Measurements from ENCODE around the gene SLC38A10. TPM values are rescaled to one million over a fixed set of nuclear protein-coding genes. Genes with fewer than 3 reads are reported as not detected.
"Not testable (repeated sequence)": the region's sequence is repeated elsewhere in the genome, so short reads cannot be mapped to it uniquely, and the experiment has no call there.

The SLC38A10 gene
- polyA plus RNA-seq, 3 donors, result 40.7 to 115 (median 80.2) TPM

GRCh38 chr17:81315885-81316391 is 20.8 kb upstream of the SLC38A10 start:
- no peak overlapping the region for H3K27ac ChIP-seq (ENCODE audit: low read depth, low read length)
- WGBS, 3 donors, result 90 to 92% (median 92%) methylated on average over 20 of the region's 20 CpGs

GRCh38 chr17:81315129-81315884 is 20.2 kb upstream of the SLC38A10 start:
- no peak overlapping the region for H3K27ac ChIP-seq (ENCODE audit: low read depth, low read length)
- WGBS, 3 donors, result 84 to 93% (median 88%) methylated on average over 18 to 19 of the region's 19 CpGs

- H3K27ac ChIP-seq (ENCODE audit: low read depth, low read length), result no peak overlapping the region
- 79 to 89% (median 89%) methylated on average over 19 to 21 of the region's 21 CpGs for WGBS, 3 donors
Observed at GRCh38 chr17:81314398-81315081, 19.4 kb upstream of the SLC38A10 start.

DNA sequence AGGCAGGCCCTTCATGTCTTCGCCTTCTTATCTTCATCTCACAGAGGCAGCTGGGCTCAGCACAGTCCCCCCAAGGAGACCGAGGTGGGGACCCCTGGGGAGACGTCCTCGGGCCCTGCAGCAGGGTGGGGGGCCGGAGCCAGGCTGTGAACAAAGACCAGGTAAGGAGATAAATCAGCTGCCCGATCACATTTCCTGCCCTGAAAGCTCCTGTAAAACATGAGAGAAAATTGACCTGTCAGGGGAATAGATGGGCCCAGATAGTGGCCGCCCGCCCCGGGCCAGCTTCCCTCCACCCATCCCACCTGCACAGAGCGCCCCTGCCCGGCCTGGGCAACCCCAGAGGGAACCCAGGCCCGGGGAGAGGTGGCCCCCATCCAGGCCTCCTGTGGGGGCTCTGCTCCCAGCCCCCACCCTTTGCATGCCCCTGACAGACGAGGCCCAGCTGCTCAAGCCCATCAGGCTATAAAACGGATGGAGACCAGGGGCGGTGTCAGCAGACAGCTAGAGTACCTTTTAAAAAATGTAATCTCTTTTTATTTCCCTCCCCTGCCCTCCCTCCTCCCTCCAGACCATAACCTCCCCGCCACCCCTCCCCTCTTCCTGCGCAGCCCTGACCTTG is 18.8 kb upstream of the SLC38A10 start:
- no peak overlapping the region for H3K27ac ChIP-seq (ENCODE audit: low read depth, low read length)
- WGBS, 3 donors, result 74 to 84% (median 83%) methylated on average over 17 of the region's 17 CpGs

DNA sequence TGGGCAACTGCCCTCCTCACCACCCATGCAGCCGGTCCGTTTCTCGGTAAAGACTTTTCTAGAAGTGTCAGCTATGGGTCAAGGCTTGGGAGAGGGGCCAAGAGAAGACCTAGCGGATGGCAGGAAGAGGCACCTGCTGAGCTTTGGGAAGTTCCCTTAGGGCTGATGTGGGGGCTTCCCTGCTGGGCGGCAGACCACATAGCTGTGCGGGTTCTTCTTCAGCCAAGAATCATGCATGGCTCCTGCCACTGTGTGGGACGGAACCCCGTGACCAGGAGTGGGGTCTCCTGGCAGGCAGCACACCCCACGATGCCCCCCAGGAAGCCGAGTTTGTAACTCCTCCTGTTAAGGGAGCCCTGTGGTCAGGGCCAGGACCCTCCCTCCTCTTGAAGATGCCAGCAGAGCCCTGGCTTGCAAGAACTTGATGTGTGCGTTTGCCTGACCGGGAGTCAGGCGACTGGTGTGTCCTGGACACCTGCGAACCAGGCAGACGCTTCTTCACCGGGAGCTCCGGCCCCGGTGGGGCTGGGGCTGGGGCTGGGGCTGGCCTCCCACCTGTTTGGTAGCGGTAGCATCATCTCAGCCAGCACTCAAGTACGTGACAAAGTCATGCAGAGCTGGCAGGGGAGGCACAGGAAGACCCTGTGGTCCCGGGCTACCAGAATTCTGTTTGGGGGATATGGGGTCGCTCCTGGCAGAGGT is 17.7 kb upstream of the SLC38A10 start:
- H3K27ac ChIP-seq (ENCODE audit: low read depth, low read length), result no peak overlapping the region
- WGBS, 3 donors, result 86 to 93% (median 88%) methylated on average over 19 to 22 of the region's 22 CpGs

DNA sequence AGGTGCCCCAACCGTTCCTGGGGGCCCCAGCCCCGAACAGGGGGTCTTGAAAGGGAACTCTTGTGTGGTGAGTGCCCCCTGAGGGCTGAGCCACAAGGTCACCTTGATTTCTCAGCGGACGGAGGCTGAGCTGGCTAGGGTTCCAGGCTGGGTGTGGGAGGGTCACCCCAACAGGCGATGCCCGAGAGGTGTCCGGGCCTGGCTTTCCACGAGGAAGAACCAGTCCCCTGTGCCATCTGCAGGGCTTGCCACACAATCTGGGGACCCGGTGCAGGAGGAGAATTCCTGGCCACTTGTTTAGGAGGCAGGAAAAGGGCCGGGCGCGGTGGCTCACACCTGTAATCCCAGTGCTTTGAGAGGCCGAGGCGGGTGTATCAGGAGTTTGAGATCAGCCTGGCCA is 16.8 kb upstream of the SLC38A10 start:
- H3K27ac ChIP-seq (ENCODE audit: low read depth, low read length), result no peak overlapping the region

DNA sequence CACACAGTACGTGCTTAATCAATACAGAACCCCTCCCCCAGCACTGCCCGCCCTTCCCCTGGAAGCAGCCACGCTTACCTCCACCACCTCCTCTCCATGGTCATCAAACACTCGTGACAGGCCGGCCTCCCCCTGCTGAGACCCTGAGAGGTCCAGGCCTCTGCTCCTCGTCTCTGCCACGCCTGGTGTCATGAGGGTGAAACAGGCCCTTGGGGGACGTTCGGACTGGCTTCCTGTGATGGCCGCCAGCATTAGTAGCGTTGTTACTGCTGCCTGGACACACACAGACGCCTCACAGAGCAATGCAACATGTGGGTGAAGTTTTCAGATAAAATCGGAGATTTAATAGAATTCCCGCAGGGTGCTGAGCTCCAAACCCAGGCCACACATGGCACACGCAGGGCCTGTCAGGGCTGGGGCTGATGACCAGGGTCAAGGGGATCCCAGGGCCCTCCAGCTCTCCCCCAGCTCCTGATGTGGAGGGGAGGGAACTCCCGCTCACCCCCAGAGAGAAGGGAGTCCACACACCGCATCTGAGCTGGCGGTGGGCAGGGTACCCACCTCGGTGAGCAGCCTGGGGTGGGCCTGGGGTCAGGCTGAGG is 15.9 kb upstream of the SLC38A10 start:
- WGBS, 3 donors, result 86 to 91% (median 86%) methylated on average over 16 to 19 of the region's 19 CpGs
- no peak overlapping the region for H3K27ac ChIP-seq (ENCODE audit: low read depth, low read length)

More for the DNA sequence above, 16.8 kb upstream of the SLC38A10 start:
- WGBS, 3 donors, result 85 to 89% (median 88%) methylated on average over 14 of the region's 14 CpGs

DNA sequence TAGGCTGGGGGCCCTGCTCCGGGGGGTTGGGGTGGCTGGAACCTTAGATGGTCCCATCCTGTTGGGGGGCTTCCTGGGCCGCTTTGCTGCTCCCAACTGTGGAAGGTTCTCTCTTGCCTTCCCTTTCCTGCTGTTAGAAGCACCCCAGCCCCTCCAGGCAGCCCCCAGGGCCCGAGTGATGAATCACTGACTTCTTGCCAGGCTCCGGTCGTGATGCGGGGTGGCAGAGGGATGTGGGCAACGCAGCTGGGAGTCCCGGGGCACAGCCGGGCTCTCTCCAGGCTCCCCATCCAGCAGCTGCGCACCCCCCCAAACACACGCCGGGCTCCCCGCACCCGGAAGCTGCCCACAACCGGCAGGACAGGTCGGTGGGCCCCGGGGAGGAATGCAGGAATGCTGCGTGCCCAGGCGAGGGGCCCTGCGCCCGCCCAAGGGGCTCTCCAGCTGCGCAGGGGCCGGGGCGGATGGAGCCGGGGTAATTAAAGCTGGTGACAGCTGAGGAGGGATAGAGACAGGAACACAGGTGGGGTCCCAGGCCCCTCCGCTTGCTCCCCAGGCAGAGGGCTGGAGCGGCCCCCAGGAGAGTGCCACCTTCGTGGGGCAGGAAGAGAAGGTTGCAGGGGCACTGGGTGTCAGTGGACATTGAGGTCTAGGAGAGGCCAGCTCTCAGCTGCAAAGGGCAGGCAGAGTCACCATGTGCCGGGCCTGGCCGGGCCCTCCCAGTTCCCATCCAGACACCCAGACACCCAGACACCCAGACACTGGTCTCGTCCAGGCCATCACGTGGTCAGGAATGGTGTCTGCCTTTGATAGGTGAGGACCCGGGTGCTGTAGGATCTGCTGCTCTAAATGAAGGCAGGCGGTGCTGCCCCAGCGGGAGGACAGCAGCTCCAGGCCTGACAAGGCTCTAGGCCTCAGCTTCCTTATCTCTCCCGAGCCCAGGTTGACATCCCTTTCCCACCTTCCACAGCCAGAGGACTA is 15.0 kb upstream of the SLC38A10 start:
- 75 to 81% (median 78%) methylated on average over 36 of the region's 36 CpGs for WGBS, 3 donors
- no peak overlapping the region for H3K27ac ChIP-seq (ENCODE audit: low read depth, low read length)

- WGBS, 3 donors, result 5 to 9% (median 6%) methylated on average over 22 of the region's 22 CpGs
- no peak overlapping the region for H3K27ac ChIP-seq (ENCODE audit: low read depth, low read length)
Observed at GRCh38 chr17:81309140-81309858, 14.2 kb upstream of the SLC38A10 start.

GRCh38 chr17:81308784-81309139 is 13.7 kb upstream of the SLC38A10 start:
- H3K27ac ChIP-seq (ENCODE audit: low read depth, low read length), result not testable (repeated sequence)
- 41 to 54% (median 41%) methylated on average over 14 of the region's 14 CpGs for whole genome bisulfite sequencing, 3 donors

GRCh38 chr17:81307636-81308560 is 12.8 kb upstream of the SLC38A10 start:
- WGBS, 3 donors, result 86 to 91% (median 88%) methylated on average over 19 of the region's 19 CpGs
- H3K27ac ChIP-seq (ENCODE audit: low read depth, low read length), result no peak overlapping the region

GRCh38 chr17:81306898-81307510 is 11.9 kb upstream of the SLC38A10 start:
- 79 to 92% (median 81%) methylated on average over 17 of the region's 17 CpGs for WGBS, 3 donors
- H3K27ac ChIP-seq (ENCODE audit: low read depth, low read length), result no peak overlapping the region

GRCh38 chr17:81306491-81306890 is 11.4 kb upstream of the SLC38A10 start:
- 86 to 96% (median 92%) methylated on average over 6 to 7 of the region's 7 CpGs for WGBS, 3 donors

GRCh38 chr17:81305051-81305630 is 10.0 kb upstream of the SLC38A10 start:
- WGBS, 3 donors, result 85 to 90% (median 86%) methylated on average over 13 of the region's 13 CpGs

More at GRCh38 chr17:81306491-81306890, 11.4 kb upstream of the SLC38A10 start:
- no peak overlapping the region for H3K27ac ChIP-seq (ENCODE audit: low read depth, low read length)

More at GRCh38 chr17:81305051-81305630, 10.0 kb upstream of the SLC38A10 start:
- no peak overlapping the region for H3K27ac ChIP-seq (ENCODE audit: low read depth, low read length)
